Mesendoderm (in vitro differentiated cells): ENCODE data around the gene SYP.
A peak's percentile ranks its signal among the peaks of the same experiment; 100 is the strongest.

Experiments used
- DNase-seq: peaks from one replicate; pipeline ENCODE4 v3.0.0; 2013
- H2AK5ac ChIP-seq: 2 replicates; pipeline ENCODE4 v1.6.1; 2013; ENCODE audit warnings: low read length, inconsistent platforms
- H2BK120ac ChIP-seq: 2 replicates; pipeline ENCODE4 v1.6.1; 2013; ENCODE audit warnings: low read depth, mild to moderate bottlenecking, low read length, moderate library complexity, mixed read lengths
- H2BK15ac ChIP-seq: replicated peaks from 2 replicates; pipeline ENCODE4 v1.6.1; 2013; ENCODE audit warnings: low read depth, mild to moderate bottlenecking, moderate library complexity
- H2BK5ac ChIP-seq: 2 replicates; pipeline ENCODE4 v1.6.1; 2013; ENCODE audit warnings: low read length, inconsistent platforms
- H3K18ac ChIP-seq: 2 replicates; pipeline ENCODE4 v1.6.1; 2013; ENCODE audit warnings: mild to moderate bottlenecking, low read length, mixed read lengths
- H3K23ac ChIP-seq: one replicate; pipeline ENCODE4 v1.6.1; 2013; ENCODE audit warnings: low read length
- H3K27ac ChIP-seq: 2 replicates; pipeline ENCODE4 v1.5.1; 2013; ENCODE audit warnings: low read depth, mild to moderate bottlenecking, inconsistent platforms, low read length, moderate library complexity
- H3K27me3 ChIP-seq: 2 replicates; pipeline ENCODE4 v1.6.1; 2013; ENCODE audit warnings: low read length, control low read depth, mild to moderate bottlenecking, inconsistent platforms; ENCODE audit not compliant: insufficient read depth, poor library complexity
- H3K36me3 ChIP-seq: 2 replicates; pipeline ENCODE4 v1.6.1; 2013; ENCODE audit warnings: low read length, inconsistent platforms; ENCODE audit not compliant: control insufficient read depth, insufficient read depth
- H3K4ac ChIP-seq: one replicate; pipeline ENCODE4 v1.6.1; 2013; ENCODE audit warnings: low read depth, mild to moderate bottlenecking, low read length, moderate library complexity
- H3K4me1 ChIP-seq: 2 replicates; pipeline ENCODE4 v1.6.1; 2013; ENCODE audit warnings: low read depth, low read length, inconsistent platforms; ENCODE audit not compliant: control insufficient read depth
- H3K4me2 ChIP-seq: 2 replicates; pipeline ENCODE4 v1.6.1; 2013; ENCODE audit warnings: low read length
- H3K4me3 ChIP-seq: 2 replicates; pipeline ENCODE4 v1.5.1; 2013; ENCODE audit warnings: mild to moderate bottlenecking, low read length
- H3K56ac ChIP-seq: one replicate; pipeline ENCODE4 v1.6.1; 2013; ENCODE audit warnings: low read length
- H3K79me1 ChIP-seq: 2 replicates; pipeline ENCODE4 v1.6.1; 2013; ENCODE audit warnings: low read length, inconsistent platforms
- H3K79me2 ChIP-seq: 2 replicates; pipeline ENCODE4 v1.6.1; 2013; ENCODE audit warnings: mild to moderate bottlenecking, low read length; ENCODE audit not compliant: control insufficient read depth, insufficient read depth
- H3K9ac ChIP-seq: 2 replicates; pipeline ENCODE4 v1.6.1; 2013; ENCODE audit warnings: low read length, inconsistent platforms
- H4K5ac ChIP-seq: one replicate; pipeline ENCODE4 v1.6.1; 2013; ENCODE audit warnings: low read length
- H4K8ac ChIP-seq: one replicate; pipeline ENCODE4 v1.6.1; 2013; ENCODE audit warnings: low read depth, mild to moderate bottlenecking, control low read depth, low read length, moderate library complexity
- WGBS: extraction: QIAGEN DNeasy Blood & Tissue Kit; methylation state at CpG from one replicate; pipeline ENCODE4 v1.1.7; 2013; ENCODE audit warnings: low lambda C conversion rate, missing lambda C conversion rate; ENCODE audit not compliant: insufficient coverage; ENCODE audit errors: extremely low coverage; 5-methylcytosine and 5-hydroxymethylcytosine counted together

The SYP gene

DNA sequence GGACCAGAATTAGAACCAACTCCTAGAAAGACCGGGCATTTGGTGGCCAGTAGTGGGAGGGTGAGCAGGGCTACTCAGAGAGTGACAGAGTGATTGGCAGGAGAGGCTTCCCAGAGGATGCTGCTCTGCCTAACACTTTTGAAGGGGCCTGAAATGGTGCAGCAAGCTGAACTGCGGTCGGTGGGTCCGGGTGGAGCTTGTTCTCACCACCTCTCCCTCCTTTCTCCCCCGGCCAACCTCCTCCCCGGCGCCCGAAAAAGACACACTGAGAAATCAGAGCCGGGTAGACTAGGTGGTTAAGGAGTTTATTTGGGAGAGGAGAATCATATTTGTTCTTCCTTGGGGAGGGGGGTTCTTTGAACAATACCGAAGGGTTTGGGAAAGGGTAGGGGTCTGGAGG lies 12.5 kb downstream of the SYP start:
- Histone ChIP-seq H3K4ac (no peak overlapping the region), H3K27ac (no peak overlapping the region), H3K4me1 (no peaks in the 10 kb centered on the region), H4K8ac (no peak overlapping the region), H3K79me2 (no peaks in the 10 kb centered on the region), H2BK120ac (no peak overlapping the region), H3K23ac (no peak overlapping the region), H2BK15ac (no peak overlapping the region), H3K79me1 (no peaks in the 10 kb centered on the region), H3K9ac (peak overlapping the region; percentile 68), H4K5ac (no peak overlapping the region), H3K27me3 (no peaks in the 10 kb centered on the region), H2BK5ac (no peak overlapping the region), H3K4me3 (no peak overlapping the region), H3K4me2 (no peak overlapping the region), H3K18ac (no peak overlapping the region), H3K36me3 (no peaks in the 10 kb centered on the region), H3K56ac (no peak overlapping the region), H2AK5ac (no peak overlapping the region)
- no CpG with 5 or more reads among the region's 10 CpGs for WGBS
- DNase-seq: no peak

DNA sequence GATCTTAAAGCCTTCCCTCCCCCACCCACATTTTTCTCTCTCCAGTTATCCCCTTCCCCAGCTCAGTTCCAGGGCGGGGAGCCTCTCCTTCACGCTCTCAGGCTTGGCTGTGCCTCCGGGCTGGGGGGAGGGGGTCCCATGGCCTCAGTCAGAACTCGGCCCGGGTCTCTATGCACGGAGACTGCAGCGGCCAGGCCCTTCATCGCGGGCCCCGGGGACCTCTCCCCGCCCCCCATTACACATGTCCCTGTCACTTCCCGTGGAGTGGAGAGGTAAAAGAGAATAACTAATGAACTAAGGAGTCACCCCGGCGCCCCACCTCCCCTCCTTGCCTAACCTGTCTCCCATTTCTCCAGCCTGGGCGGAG lies 13.0 kb downstream of the SYP start:
- Histone ChIP-seq H3K4me1 (no peaks in the 10 kb centered on the region), H3K4ac (no peak overlapping the region), H3K9ac (peak overlapping the region; percentile 68), H3K27me3 (no peaks in the 10 kb centered on the region), H4K8ac (no peak overlapping the region), H3K4me3 (no peak overlapping the region), H4K5ac (no peak overlapping the region), H2BK5ac (no peak overlapping the region), H2AK5ac (no peak overlapping the region), H3K23ac (no peak overlapping the region), H3K27ac (no peak overlapping the region), H3K18ac (peak overlapping the region; percentile 6), H3K56ac (peak overlapping the region; percentile 81), H3K79me2 (no peaks in the 10 kb centered on the region), H3K36me3 (no peaks in the 10 kb centered on the region), H2BK15ac (no peak overlapping the region), H2BK120ac (no peak overlapping the region), H3K4me2 (no peak overlapping the region), H3K79me1 (no peaks in the 10 kb centered on the region)
- WGBS: no CpG with 5 or more reads among the region's 15 CpGs
- peak; percentile 39 for DNase-seq

DNA sequence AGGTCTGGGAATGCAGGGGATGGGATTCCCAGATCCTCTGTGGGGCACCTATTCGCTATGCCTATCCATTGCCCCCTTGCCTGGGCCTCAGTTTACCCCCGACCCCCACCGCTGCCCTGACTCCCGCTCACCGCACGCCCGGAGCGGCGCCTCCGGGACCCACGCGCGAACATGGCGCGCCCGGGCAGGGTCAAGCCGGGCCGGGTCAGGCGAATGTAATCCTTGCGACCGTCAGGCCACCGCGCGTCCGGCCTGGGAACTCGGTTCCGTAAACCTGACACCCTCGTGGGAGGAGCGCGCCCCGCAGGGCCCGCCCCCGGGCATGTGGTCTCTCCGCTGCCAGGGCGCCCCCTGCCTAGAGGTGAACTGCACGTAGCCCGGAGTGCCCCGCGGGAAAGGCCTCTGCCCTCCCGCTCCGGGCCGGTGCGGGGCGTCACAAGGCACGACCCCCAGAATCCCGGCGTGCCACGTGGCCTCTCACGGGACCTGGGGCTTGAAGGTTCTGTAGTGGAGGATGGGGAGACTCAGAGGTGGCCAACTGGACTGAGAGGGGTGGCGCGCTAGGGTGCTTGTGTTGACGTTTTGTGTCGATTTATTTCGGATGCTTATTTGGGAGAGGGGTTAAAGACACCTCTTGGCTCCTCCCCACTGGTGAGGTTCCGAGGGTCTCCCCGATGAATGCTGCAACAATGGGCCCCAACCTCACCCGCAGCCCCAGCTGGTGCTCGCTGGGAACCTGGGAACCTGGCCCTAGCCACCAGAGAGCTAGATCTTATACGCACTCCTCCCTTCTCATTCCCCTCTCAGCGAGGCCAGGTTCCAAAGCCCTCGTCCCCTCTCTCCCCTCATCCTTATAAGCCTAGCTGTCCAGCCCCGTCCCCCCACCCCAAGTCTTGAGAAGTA lies 13.6 kb downstream of the SYP start, which contains the start of gene PRICKLE3:
Gene PRICKLE3 (minus strand): TSS at position 249 of the 903 bp plus-strand sequence. CDS start 76 bp downstream, at position 173.
- H3K27ac ChIP-seq: no peak within 1 kb of the TSS
- peak within 1 kb of the TSS; percentile 54 for H3K4me2 ChIP-seq
- H4K8ac ChIP-seq: no peak within 1 kb of the TSS
- H3K4ac ChIP-seq: no peak within 1 kb of the TSS
- peak within 1 kb of the TSS; percentile 76 for H3K18ac ChIP-seq
- WGBS: no CpG with 5 or more reads among the region's 62 CpGs
- no peak within 1 kb of the TSS for H4K5ac ChIP-seq
- peak; percentile 82 for DNase-seq
- no peaks in the 10 kb centered on the region for H3K36me3 ChIP-seq
- H3K79me1 ChIP-seq: no peaks in the 10 kb centered on the region
- peak within 1 kb of the TSS; percentile 83 for H3K56ac ChIP-seq
- peak within 1 kb of the TSS; percentile 78 for H3K9ac ChIP-seq
- no peak within 1 kb of the TSS for H2BK15ac ChIP-seq
- no peak within 1 kb of the TSS for H3K23ac ChIP-seq
- no peaks in the 10 kb centered on the region for H3K79me2 ChIP-seq
- no peaks in the 10 kb centered on the region for H3K4me1 ChIP-seq
- H2AK5ac ChIP-seq: no peak within 1 kb of the TSS
- H2BK120ac ChIP-seq: no peak within 1 kb of the TSS
- H3K4me3 ChIP-seq: peak within 1 kb of the TSS; percentile 63
- H2BK5ac ChIP-seq: no peak within 1 kb of the TSS
- no peaks in the 10 kb centered on the region for H3K27me3 ChIP-seq

DNA sequence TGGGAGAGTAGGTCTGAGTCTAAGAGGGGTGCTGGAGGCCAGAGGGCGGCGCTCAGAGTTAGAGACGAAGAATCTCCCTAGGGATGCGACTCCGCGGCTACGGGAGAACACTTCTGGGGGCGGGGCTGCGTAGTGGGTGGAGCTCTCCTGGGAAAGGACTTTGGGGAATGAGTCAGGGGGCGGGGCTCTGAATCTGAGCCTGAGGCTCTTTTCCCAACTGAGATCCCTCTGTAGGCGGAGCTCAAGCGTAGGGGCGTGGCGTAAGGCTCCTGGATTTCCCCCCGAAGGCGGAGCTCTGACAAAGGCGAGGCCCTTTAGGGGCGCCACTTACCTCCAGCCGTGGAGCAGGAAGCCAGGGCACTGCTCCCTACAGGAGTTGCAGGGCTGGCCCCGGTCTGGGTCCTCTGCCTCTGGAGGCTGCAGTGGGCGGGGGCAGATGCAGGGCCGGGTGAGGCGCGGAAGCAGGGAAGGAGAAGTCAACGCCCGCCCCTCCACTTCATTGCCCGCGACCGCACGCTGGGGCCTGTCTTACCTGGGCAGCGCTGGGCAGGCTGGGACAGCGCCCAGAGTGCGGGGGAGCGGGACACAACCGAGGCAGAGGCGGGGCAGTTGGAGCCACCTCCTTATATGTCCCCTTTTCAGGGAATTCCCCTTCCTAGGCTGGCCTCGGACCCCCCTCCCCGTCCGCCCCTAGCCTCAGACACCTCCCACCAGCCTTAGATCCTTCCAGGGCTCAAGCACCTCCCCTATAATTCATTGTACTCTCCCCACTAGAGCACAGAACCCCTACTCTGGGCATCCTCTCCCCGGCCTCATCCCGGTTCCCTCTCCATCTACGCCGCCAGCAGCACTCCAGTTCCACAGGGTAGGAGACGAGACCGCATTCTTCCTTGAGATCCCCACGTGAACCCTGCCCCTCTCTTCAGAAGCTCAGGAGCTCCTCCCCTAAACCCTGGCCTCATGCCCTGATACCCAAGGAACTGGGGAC lies 15.4 kb downstream of the SYP start:
- H3K9ac ChIP-seq: peak overlapping the region; percentile 66
- no CpG with 5 or more reads among the region's 46 CpGs for WGBS

DNA sequence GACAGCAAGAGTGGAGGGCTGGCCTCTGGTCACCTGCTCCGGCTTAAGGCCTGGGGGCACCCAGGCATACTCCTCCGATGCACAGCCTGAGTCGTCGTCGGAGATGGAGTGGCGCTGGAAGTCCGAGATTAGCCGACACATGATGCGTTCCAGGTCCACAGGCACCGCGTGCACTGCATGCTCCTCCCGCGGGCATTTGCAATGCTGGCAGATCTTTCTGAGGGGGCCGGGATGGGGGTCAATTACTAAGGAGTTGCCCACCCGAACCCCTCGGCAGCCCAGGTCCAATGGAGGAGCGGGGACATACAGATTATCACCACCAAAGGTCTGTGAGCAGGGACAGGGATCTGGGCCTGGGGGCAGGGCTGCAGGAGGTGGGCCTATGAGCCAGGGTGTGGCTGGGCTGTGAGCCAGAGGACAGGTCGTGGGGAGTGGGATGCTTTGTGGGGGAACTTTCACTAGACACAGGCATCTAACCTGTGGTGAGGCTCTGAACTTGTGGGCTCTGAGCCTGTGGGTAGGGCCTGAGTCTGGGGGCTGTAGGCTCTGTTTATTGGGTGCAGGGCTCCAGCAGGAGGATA lies 16.2 kb downstream of the SYP start:
- Histone ChIP-seq H2BK120ac (no peak overlapping the region), H2BK5ac (no peak overlapping the region), H4K8ac (no peak overlapping the region), H3K27me3 (no peaks in the 10 kb centered on the region), H4K5ac (no peak overlapping the region), H3K27ac (no peak overlapping the region), H3K4me3 (no peak overlapping the region), H2BK15ac (no peak overlapping the region), H3K4ac (no peak overlapping the region), H3K4me2 (peak overlapping the region; percentile 36), H3K36me3 (no peaks in the 10 kb centered on the region), H2AK5ac (no peak overlapping the region), H3K4me1 (no peaks in the 10 kb centered on the region), H3K23ac (no peak overlapping the region), H3K18ac (no peak overlapping the region), H3K56ac (peak overlapping the region; percentile 42), H3K79me1 (no peaks in the 10 kb centered on the region), H3K9ac (peak overlapping the region; percentile 36), H3K79me2 (no peaks in the 10 kb centered on the region)
- DNase-seq: no peak
- no CpG with 5 or more reads among the region's 18 CpGs for WGBS

More for the DNA sequence above, 15.4 kb downstream of the SYP start:
- Histone ChIP-seq H3K79me1 (no peaks in the 10 kb centered on the region), H2AK5ac (no peak overlapping the region), H3K4me3 (no peak overlapping the region), H3K23ac (no peak overlapping the region), H2BK15ac (no peak overlapping the region), H3K79me2 (no peaks in the 10 kb centered on the region), H4K5ac (no peak overlapping the region), H3K27me3 (no peaks in the 10 kb centered on the region), H3K36me3 (no peaks in the 10 kb centered on the region), H4K8ac (no peak overlapping the region), H2BK5ac (no peak overlapping the region), H3K27ac (peak overlapping the region; percentile 78), H3K4me2 (peak overlapping the region; percentile 36), H3K56ac (peak overlapping the region; percentile 82), H3K18ac (no peak overlapping the region), H3K4me1 (no peaks in the 10 kb centered on the region), H2BK120ac (no peak overlapping the region), H3K4ac (no peak overlapping the region)
- DNase-seq: peak; percentile 97
